LNCAP (cell line): ENCODE measurements around the gene PANX2.

ENCODE experiments used
- CTCF ChIP-seq: fragments of 450-650 bp; IDR thresholded peaks from 2 replicates; pipeline ENCODE4 v1.5.1; 2017; ENCODE audit warnings: mild to moderate bottlenecking

PANX2 gene

GRCh38 chr22:50194037-50194805, 23.7 kb downstream of the PANX2 start:
- TF ChIP-seq CTCF = no peak

GRCh38 chr22:50196256-50196655, 25.7 kb downstream of the PANX2 start:
- TF ChIP-seq CTCF = no peak

GRCh38 chr22:50197000-50197800, 26.7 kb downstream of the PANX2 start:
- no peak for TF ChIP-seq CTCF

DNA sequence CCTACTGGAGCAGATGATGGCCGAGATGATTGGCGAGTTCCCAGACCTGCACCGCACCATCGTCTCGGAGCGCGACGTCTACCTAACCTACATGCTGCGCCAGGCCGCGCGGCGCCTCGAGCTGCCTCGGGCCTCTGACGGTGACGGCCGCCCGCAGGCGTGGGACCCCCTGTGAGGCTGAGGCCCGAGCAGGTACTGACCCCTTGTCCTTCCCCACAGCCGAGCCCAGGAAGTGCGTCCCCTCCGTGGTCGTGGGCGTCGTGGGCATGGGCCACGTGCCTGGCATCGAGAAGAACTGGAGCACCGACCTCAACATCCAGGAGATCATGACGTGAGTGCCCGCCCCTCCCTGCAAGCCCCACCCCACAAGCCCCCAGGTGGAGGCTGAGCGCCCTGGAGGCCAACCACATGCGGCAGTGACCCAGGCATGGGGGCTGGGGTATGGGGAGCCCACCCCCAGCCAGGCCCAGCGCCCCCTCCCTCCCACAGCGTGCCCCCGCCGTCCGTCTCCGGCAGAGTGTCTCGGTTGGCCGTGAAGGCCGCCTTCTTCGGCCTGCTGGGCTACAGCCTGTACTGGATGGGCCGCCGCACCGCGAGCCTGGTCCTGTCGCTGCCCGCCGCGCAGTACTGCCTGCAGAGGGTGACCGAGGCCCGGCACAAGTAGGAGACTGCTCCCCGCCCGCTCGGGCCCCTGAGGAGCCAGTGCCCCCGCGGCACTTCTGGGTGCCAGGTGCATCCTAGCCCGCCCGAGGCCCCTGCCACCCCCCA, 27.5 kb downstream of the PANX2 start:
- no peak for TF ChIP-seq CTCF

DNA sequence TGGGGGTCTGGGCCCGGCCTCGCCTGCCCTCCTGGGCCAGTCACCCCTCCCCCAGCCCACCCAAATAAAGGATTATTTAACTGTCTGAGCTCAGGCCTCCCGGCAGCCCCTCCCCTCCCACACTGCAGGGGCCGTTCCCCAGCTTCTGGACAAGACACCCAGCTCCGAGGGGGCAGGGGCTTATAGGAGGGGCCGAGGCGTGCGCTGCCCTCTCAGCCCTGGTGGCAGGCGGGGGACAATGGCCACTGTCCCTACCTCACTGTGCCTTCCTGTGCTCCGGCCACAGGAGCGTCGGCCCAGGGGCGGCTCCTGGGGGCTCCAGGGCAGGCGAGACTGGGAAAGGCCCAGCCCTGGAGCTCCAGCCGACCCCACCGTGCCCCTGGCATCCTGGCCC, 28.1 kb downstream of the PANX2 start:
- TF ChIP-seq CTCF = no peak

- no peak for TF ChIP-seq CTCF
Measured at GRCh38 chr22:50199251-50199721, 28.8 kb downstream of the PANX2 start.

DNA sequence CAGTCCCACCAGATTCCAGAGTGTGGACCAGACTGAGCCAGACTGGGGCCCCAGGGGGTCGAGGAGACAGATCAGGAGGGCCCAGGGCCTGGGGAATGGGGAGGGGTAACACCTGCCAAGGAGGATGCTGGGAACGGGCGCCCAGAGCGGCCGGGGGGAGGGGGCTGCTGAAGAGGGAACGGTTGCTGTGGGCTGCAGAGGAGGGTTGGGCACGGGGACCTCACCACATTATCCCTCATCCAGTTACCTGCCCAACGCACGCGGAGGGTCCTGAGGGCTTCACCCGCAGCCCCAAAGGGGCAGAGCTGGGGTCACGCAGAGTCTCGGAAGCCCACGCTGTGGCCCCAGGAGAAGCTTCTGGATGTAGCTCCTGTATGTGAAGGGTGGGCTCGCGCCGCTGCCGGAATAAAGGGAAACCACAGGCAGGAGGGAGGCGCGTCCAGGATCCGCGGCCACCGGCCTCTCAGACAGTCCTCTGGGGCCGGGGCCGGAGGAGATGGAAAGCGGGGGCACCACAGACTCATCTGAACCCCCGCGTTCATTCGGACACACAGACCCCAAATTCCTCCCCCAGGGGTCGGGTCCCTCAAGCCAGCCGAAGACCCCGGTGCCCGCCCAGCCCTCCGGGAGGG, 29.4 kb downstream of the PANX2 start:
- no peak for TF ChIP-seq CTCF
